GM18951 (cell line): ENCODE data around the gene CEBPG.

Source experiments
- POLR2A ChIP-seq: IDR thresholded peaks from 4 replicates; pipeline ENCODE4 v1.6.1; 2011; ENCODE audit warnings: mild to moderate bottlenecking; ENCODE audit not compliant: insufficient read length, insufficient read depth; ENCODE audit errors: extremely low read depth
- in situ Hi-C: fragments of 300-500 bp; cut with MboI; formaldehyde crosslinking; loops from one replicate; pipeline ENCODE4 v1.12.0; 2022; ENCODE audit warnings: low sequenced_read_pairs, mixed read lengths, inconsistent platforms; ENCODE audit not compliant: unreplicated experiment

CEBPG gene

DNA sequence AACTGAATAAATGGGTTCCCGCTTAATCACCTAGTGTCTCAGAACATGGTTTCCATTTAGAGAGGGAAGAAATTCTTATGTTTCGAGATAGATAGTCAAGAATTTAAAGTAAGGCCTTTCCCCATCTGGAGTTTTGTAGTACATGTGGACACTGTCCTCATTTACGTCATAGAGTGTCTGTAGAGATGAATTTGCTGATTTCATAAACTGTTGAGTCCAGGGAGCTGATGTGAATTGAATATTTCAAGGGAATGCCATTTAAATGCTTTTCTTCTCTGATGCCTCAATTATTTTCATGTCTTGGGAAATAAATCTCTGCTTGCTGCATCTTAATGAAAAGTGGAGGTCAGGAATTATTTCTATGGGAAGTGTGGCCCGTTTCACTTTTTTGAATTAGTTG lies 9.5 kb downstream of the CEBPG start:
- no peak for TF ChIP-seq POLR2A
- in situ Hi-C loops: no loop called here

- in situ Hi-C loops: no loop called here
- TF ChIP-seq POLR2A: no peak
Measured at GRCh38 chr19:33383720-33384292, 10.3 kb downstream of the CEBPG start.

DNA sequence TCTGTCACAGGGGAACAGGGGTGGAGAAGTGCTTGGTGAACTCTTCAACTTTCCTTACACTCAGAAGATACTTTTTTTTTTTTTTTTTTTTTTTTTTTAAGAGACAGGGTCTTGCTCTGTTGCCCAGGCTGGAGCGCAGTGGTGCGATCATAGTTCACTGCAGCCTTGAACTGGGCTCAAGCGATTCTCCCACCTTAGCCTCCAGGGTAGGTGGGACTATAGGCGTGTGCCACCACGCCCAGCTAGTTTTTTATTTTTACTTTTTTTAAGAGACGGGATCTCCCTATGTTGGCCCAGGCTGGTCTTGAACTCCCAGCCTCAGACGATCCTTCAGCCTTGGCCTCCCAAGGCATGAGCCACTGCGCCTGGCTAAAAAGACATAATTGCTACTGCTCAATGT lies 11.5 kb downstream of the CEBPG start:
- TF ChIP-seq POLR2A: no peak
- in situ Hi-C loops: no loop called here

DNA sequence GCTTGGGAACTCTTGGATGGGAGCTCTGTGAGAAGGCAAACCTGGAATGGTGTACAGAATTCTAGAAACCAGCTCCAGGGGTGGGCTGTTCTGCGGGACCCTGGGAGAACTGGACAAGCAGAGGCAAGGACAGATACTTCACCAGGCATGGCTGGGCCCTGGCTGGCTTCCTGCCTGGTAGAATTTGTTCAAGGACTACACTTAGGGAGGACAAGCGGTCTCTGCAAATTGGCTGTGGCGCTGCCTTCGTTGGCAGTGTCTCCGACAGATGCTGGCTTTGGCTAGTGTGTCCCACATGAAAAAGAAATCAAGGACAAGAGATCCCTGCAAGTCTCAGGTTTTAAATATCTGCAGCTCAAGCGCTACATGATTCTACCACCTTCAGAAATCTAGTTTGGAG lies 12.4 kb downstream of the CEBPG start:
- in situ Hi-C loops: no loop called here
- TF ChIP-seq POLR2A: no peak

- in situ Hi-C loops: no loop called here
- no peak for TF ChIP-seq POLR2A
Measured at GRCh38 chr19:33386361-33386858, 12.9 kb downstream of the CEBPG start.

DNA sequence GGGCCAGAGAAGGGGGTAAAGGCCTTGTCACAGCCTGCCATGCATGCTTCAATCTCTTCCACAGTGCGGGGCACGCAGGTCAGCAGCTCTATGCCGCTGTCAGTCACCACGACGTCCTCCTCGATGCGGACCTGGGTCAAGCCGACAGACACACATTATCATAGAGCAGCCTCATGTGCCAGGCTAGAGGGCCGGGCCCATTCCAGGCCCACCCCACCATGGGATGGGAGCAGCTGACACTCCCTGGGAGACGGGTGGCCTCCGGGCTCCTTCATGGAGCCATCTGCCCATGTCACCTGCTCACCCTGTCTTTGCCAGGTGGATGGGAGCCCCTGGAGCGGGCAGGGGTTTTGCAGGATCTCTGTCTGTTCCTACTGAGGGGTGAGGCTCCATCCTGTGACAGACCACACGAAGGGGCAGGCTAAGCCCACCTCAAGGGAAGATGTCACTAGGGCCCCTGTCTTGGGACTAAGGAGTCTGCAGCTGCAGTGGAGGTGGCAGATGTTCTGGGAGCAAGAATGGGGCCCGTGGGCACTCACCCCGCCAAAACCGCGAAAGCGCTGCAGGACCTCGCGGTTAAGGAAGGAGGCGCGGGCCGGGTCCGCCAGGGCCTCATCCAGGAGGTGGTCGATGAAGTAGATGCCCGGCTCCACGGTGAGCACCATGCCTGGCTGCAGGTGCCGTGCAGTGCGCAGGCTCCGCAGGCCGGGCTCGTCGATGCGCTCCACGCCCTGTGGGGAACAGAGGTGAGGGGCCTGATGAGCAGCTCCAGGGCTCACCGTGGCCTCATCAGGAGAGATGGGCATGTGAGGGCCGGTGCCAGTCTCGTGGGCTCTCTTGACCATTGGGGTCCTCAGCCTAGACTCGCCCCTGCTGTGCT lies 14.1 kb downstream of the CEBPG start:
- no peak for TF ChIP-seq POLR2A
- in situ Hi-C loops: no loop called here

GRCh38 chr19:33388231-33388724 lies 14.8 kb downstream of the CEBPG start:
- no peak for TF ChIP-seq POLR2A
- in situ Hi-C loops: no loop called here

- in situ Hi-C loops: no loop called here
Measured at GRCh38 chr19:33388725-33389420, 15.4 kb downstream of the CEBPG start.

GRCh38 chr19:33389421-33390100 lies 16.1 kb downstream of the CEBPG start:
- in situ Hi-C loops: no loop called here
- TF ChIP-seq POLR2A: no peak

More at GRCh38 chr19:33388725-33389420, 15.4 kb downstream of the CEBPG start:
- no peak for TF ChIP-seq POLR2A

- in situ Hi-C loops: no loop called here
- TF ChIP-seq POLR2A: no peak
Measured at GRCh38 chr19:33390101-33390907, 16.8 kb downstream of the CEBPG start.

DNA sequence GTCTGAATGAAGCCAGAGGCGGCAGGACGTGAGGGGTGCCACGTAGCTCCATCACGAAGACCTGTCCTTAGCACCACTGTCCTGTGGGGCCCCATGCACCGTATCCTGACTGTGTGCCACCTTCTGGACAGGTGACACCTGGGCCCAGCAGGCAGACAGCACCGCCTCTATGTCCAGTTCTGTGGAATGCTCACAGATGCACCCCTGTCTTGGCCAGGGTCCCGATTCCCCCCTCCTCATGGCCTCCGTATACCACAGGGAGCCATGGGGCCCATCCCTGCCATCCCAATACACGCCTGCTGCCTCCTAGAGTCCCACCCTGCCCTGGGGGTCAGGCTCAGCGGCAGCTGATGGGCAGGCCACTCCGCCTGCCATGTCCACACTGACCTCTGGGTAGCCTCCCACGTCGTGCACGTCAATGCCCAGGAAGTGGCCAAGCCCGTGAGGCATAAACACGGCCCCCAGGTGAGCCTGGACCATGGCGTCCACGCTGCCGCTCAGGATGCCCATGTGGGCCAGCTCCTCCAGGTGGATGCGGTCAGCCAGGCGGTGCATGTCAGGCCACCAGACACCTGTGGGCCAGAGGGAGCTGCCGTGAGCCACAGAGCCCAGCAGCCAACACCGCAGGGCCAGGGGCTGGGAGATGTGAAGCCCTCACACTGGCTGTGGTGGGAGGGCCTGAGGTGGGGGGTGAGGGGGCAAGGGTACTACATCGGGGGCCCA lies 17.6 kb downstream of the CEBPG start:
- no peak for TF ChIP-seq POLR2A
- in situ Hi-C loops: no loop called here
